Natural killer cell (primary cell): Measurements from ENCODE around the gene TPO. TPM values are rescaled to one million over a fixed set of nuclear protein-coding genes. Genes with fewer than 3 reads are reported as not detected.

Source experiments
- ATAC-seq, 3 donors: fragments of 150-1000 bp in 2 of 3; fragments of 200-7000 bp in 1 of 3; cut with Tn5 transposase; 1 replicate in 1 of 3; 2 replicates in 2 of 3; pipeline ENCODE4 v1.10.0; 2021; ENCODE audit warnings: mild to moderate bottlenecking in 2 of 3, moderate library complexity in 2 of 3
- DNase-seq, 2 donors: peaks; one replicate each; pipeline versions ENCODE4 v3.0.0 to v3.0.0-alpha.2; 2013 to 2021; ENCODE audit warnings: mixed read lengths in 1 of 2
- H3K27ac ChIP-seq: one replicate; pipeline ENCODE4 v1.5.1; 2013; ENCODE audit warnings: mild to moderate bottlenecking, low read length
- H3K27me3 ChIP-seq: one replicate; pipeline ENCODE4 v1.6.1; 2013; ENCODE audit warnings: low read length; ENCODE audit not compliant: control insufficient read depth, insufficient read depth
- H3K36me3 ChIP-seq: one replicate; pipeline ENCODE4 v1.6.1; 2013; ENCODE audit warnings: low read length; ENCODE audit not compliant: control insufficient read depth, insufficient read depth
- H3K4me1 ChIP-seq: one replicate; pipeline ENCODE4 v1.6.1; 2013; ENCODE audit warnings: low read length; ENCODE audit not compliant: control insufficient read depth, insufficient read depth
- H3K4me3 ChIP-seq: one replicate; pipeline ENCODE4 v1.5.1; 2013; ENCODE audit warnings: low read length
- H3K9me3 ChIP-seq: one replicate; pipeline ENCODE4 v1.6.1; 2013; ENCODE audit warnings: low read length; ENCODE audit not compliant: control insufficient read depth, insufficient read depth
- H3K27ac Mint-ChIP-seq, 2 donors: one replicate each; pipeline ENCODE4 v1.8.0; 2022; ENCODE audit warnings: mild to moderate bottlenecking in 2 of 2, mixed read lengths in 2 of 2, moderate library complexity in 1 of 2
- H3K27me3 Mint-ChIP-seq, 2 donors: one replicate each; pipeline ENCODE4 v1.8.0; 2022; ENCODE audit warnings: low read depth in 2 of 2, mixed read lengths in 2 of 2
- H3K36me3 Mint-ChIP-seq: one replicate; pipeline ENCODE4 v1.8.0; 2022; ENCODE audit warnings: mixed read lengths
- H3K4me1 Mint-ChIP-seq, 2 donors: one replicate each; pipeline ENCODE4 v1.8.0; 2022; ENCODE audit warnings: mixed read lengths in 2 of 2
- H3K4me3 Mint-ChIP-seq: one replicate; pipeline ENCODE4 v1.8.0; 2022; ENCODE audit warnings: mild to moderate bottlenecking, moderate library complexity, mixed read lengths
- H3K9me3 Mint-ChIP-seq, 2 donors: one replicate each; pipeline ENCODE4 v1.8.0; 2022; ENCODE audit warnings: mixed read lengths in 2 of 2
- CTCF ChIP-seq: fragments of 200-600 bp; IDR thresholded peaks from one replicate; pipeline ENCODE4 v1.8.0; 2022; ENCODE audit warnings: antibody characterized with exemption
- WGBS: methylation state at CpG from one replicate; pipeline ENCODE4 v1.1.7; 2013; ENCODE audit warnings: missing lambda C conversion rate; ENCODE audit not compliant: insufficient coverage; 5-methylcytosine and 5-hydroxymethylcytosine counted together
- intact Hi-C: fragments of 100-400 bp; cut with micrococcal nuclease; formaldehyde crosslinking; loops from one replicate; pipeline ENCODE4 v1.14.2; 2022
- total RNA-seq, 4 donors: library from RNA; stranded (reverse); fragments of 120-200 nt in 1 of 4; gene quantifications; one replicate each; pipeline versions ENCODE4 v1.2.3 to v1.2.4, GENCODE V29; 2013 to 2022

TPO gene
- total RNA-seq, 3 donors from 2014 or later (not counting 1 experiment from before 2014, with no cell fraction given), result not detected

- DNase-seq (no peak), ATAC-seq (peak in 1 of 3 donors; percentile 36)
- Histone ChIP-seq H3K9me3 (no peaks in the 10 kb centered on the region), H3K4me3 (no peak overlapping the region), H3K36me3 (no peaks in the 10 kb centered on the region), H3K27ac (no peak overlapping the region), H3K27me3 (no peaks in the 10 kb centered on the region), H3K4me1 (no peaks in the 10 kb centered on the region)
- Mint-ChIP-seq H3K36me3 (no peaks in the 10 kb centered on the region), H3K9me3 (no peaks in the 10 kb centered on the region), H3K4me1 (no peaks in the 10 kb centered on the region), H3K4me3 (no peak overlapping the region), H3K27me3 (peaks cover 0 to 5% of the 10 kb centered on the region in 2 donors), H3K27ac (no peak overlapping the region)
- TF ChIP-seq CTCF, result no peak
- WGBS, result 89% methylated on average over 46 of the region's 48 CpGs
- intact Hi-C loops, result no loop called here
Observed at GRCh38 chr2:1478311-1479305, 65.3 kb downstream of the TPO start.

- H3K4me1 Mint-ChIP-seq, result no peaks in the 10 kb centered on the region
- Histone ChIP-seq H3K4me3 (no peak overlapping the region), H3K27me3 (no peaks in the 10 kb centered on the region), H3K36me3 (no peaks in the 10 kb centered on the region), H3K4me1 (no peaks in the 10 kb centered on the region), H3K9me3 (no peaks in the 10 kb centered on the region), H3K27ac (no peak overlapping the region)
- no peak for TF ChIP-seq CTCF
- intact Hi-C loops, result no loop called here
- no peak for DNase-seq
- no peak for ATAC-seq
- H3K27ac Mint-ChIP-seq, result no peak overlapping the region
- no peaks in the 10 kb centered on the region for H3K9me3 Mint-ChIP-seq
- no peak overlapping the region for H3K4me3 Mint-ChIP-seq
- H3K36me3 Mint-ChIP-seq, result no peaks in the 10 kb centered on the region
- 91% methylated on average over 6 of the region's 6 CpGs for WGBS
- peaks cover 0 to 5% of the 10 kb centered on the region in 2 donors for H3K27me3 Mint-ChIP-seq
Observed at GRCh38 chr2:1479346-1479745, 66.1 kb downstream of the TPO start.

GRCh38 chr2:1480671-1481076, 67.4 kb downstream of the TPO start:
- no peaks in the 10 kb centered on the region for H3K9me3 Mint-ChIP-seq
- ATAC-seq, result no peak
- Histone ChIP-seq H3K4me1 (no peaks in the 10 kb centered on the region), H3K36me3 (no peaks in the 10 kb centered on the region), H3K4me3 (no peak overlapping the region), H3K9me3 (no peaks in the 10 kb centered on the region), H3K27me3 (no peaks in the 10 kb centered on the region), H3K27ac (no peak overlapping the region)
- peaks cover 0 to 4% of the 10 kb centered on the region in 2 donors for H3K27me3 Mint-ChIP-seq
- WGBS, result 88% methylated on average over 13 of the region's 13 CpGs
- H3K36me3 Mint-ChIP-seq, result no peaks in the 10 kb centered on the region
- H3K27ac Mint-ChIP-seq, result no peak overlapping the region
- H3K4me3 Mint-ChIP-seq, result no peak overlapping the region
- no peak for TF ChIP-seq CTCF
- intact Hi-C loops, result no loop called here
- no peak for DNase-seq
- no peaks in the 10 kb centered on the region for H3K4me1 Mint-ChIP-seq
